HG02852 (cell line): ENCODE measurements around the gene ASNS.

Experiments used
- ATAC-seq: cut with Tn5 transposase; IDR thresholded peaks from one replicate; pipeline ENCODE4 v1.9.1; 2021; ENCODE audit warnings: mild to moderate bottlenecking, moderate library complexity; ENCODE audit not compliant: unreplicated experiment

Gene ASNS

GRCh38 chr7:97842772-97843345 is 29.3 kb downstream of the ASNS start:
- no peak for ATAC-seq

- no peak for ATAC-seq
Measured at GRCh38 chr7:97842006-97842405, 30.2 kb downstream of the ASNS start.

GRCh38 chr7:97835296-97836138 is 36.7 kb downstream of the ASNS start:
- peak; percentile 75 for ATAC-seq

GRCh38 chr7:97819161-97819560 is 53.0 kb downstream of the ASNS start:
- ATAC-seq = no peak

GRCh38 chr7:97818066-97818663 is 54.0 kb downstream of the ASNS start:
- no peak for ATAC-seq
